Posterior vena cava (tissue), 2 donors: ENCODE measurements around the gene C19orf44. TPM values are rescaled to one million over a fixed set of nuclear protein-coding genes. Genes with fewer than 3 reads are reported as not detected.
"Not testable (repeated sequence)": the region's sequence is repeated elsewhere in the genome, so short reads cannot be mapped to it uniquely, and the experiment has no call there.

Experiments used
- DNase-seq: peaks from one replicate; pipeline ENCODE4 v3.0.0-alpha.2; 2020; ENCODE audit warnings: low spot score
- intact Hi-C, 2 donors: fragments of 100-400 bp; cut with DNase I; formaldehyde crosslinking; loops; one replicate each; pipeline versions ENCODE4 v1.14.1 to v1.14.2; 2022 to 2023
- long read RNA-seq, 2 donors: library from polyadenylated mRNA; unstranded; transcript quantifications; one replicate each; pipeline ENCODE4 v2.0.0, GENCODE V29; 2020 to 2021
- total RNA-seq, 2 donors: library from RNA; stranded (reverse); fragmentation: NEBNext Ultra II Directional; extraction: Animal tissue kit (Norgen Biotek cat#: 25700); gene quantifications; one replicate each; pipeline ENCODE4 v1.2.1, GENCODE V29; 2021
- donor health status: DM: yes; HTN: yes; CAD: no.
- donor health status: DM: yes; HTN: yes; CAD: no.

C19orf44 gene
- total RNA-seq = 1 to 10 TPM; 4.2 to 4.6 TPM
- long read RNA-seq, donor 1, partial matches to known transcripts = 0 of 2 reads
- long read RNA-seq, donor 1, other reads (novel, unspliced or antisense) = 1 of 2 reads
- long read RNA-seq, donor 2, partial matches to known transcripts = 3 of 7 reads
- long read RNA-seq, donor 2, other reads (novel, unspliced or antisense) = 3 of 7 reads

DNA sequence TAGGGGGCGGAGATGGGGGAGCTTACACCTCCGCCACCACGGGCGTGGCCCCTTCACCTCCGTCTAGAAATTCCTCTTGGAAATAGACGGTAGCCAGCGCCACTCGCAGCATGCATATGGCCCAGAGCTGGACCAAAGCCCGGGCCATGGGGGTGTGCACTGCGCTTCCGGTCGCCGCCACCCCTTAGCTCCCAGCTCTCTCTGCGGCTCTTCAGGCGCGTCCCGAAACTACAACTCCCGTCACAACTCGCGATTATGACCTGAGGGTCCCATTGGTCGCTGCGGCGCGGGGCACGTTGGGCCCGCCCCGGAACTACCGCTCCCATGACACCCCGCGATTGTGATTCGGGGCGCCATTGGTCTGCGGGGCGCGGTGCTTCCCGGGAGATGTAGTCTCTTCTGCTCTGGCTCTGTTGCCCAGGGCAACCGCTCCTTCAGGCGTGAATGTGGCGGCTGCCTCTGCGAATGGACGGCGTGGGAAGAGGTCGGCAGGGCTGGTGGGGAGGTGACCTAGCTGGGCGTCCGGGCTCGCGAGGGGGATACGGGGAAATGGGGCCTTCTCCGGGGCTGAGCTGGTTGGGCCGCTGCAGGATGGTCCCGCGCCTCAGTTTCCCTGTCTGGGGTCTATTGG lies at the start of gene C19orf44, which contains the start of gene CALR3:
TSS of gene C19orf44 (plus strand) at position 413 of the 631 bp plus-strand sequence. CDS start 4,399 bp downstream, outside the sequence.
TSS of gene CALR3 (minus strand) at position 186 of the 631 bp plus-strand sequence. CDS start at position 148, 38 bp downstream.
- intact Hi-C loops = no loop called here
- peak; percentile 100 for DNase-seq

DNA sequence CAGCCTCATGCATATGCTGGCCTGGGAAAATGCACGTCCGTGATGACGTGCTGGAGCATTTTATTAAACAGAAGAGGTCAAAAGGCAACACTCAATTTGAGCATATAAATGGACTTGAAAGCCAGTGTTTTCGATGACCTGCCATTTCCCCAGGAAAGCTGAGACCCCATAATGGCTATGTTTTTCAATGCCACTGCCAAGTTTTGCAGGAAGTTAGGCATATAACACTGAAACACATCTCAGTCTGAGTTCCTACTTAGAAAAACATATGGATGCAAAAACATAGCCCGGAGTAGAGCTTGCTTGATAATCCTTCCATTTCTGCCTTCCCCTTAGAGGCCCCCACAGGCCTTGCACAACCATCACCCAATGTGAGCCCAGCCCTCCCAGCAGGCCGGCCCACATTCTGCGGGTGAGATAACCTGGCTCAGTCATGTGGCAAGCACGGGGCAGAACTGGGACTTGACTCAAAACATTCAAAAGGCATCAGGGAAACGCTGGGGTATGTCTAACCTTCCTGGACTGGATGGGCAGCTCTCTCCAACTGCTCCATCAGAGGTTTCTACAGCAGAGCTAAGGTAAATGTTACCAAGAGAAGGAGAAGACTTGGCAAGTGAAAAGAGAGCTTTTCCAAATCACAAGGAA lies 49.3 kb upstream of the C19orf44 start:
- peak; percentile 92 for DNase-seq
- intact Hi-C loops = loop anchor here in 1 of 2 donors (10.0 kb wide), 1 partner anchor 812 kb away; no protein-coding TSS in a partner anchor

GRCh38 chr19:16448872-16449271 lies 47.3 kb upstream of the C19orf44 start:
- intact Hi-C loops = loop anchor here in 1 of 2 donors (10.0 kb wide), 1 partner anchor 814 kb away; no protein-coding TSS in a partner anchor
- DNase-seq = not testable (repeated sequence)

GRCh38 chr19:16449330-16449961 lies 46.7 kb upstream of the C19orf44 start:
- DNase-seq = no peak
- intact Hi-C loops = loop anchor here in 1 of 2 donors (10.0 kb wide), 1 partner anchor 815 kb away; no protein-coding TSS in a partner anchor

- intact Hi-C loops = no loop called here
- DNase-seq = no peak
Observed at GRCh38 chr19:16452325-16452724, 43.9 kb upstream of the C19orf44 start.

DNA sequence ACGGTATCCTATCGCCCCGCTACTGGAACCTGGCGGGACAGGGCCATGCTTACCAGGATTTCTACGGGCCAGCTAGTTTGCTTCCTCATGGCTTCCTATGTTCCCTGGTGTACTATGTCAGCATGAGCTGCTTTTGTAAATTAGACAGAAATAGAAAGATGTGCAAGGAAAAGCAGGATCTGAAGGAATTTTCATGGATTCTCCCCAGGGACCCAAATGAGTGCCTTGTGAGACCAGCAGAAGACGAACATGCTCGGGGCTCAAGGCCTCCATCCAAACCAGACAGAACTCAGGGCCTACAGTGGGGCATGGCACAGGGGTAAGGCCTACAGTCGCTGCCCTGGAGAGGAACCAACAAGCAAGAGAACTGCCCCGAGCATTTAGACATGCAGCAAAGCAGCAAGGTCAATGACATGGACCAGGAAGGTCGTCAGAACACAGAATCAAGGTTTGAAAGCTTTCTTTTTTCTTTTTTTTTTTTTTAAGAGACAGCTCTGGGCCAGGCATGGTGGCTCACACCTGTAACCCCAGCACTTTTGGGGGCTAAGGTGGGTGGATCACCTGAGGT lies 41.8 kb upstream of the C19orf44 start:
- no peak for DNase-seq
- intact Hi-C loops = no loop called here

GRCh38 chr19:16455489-16455888 lies 40.7 kb upstream of the C19orf44 start:
- intact Hi-C loops = no loop called here
- no peak for DNase-seq

DNA sequence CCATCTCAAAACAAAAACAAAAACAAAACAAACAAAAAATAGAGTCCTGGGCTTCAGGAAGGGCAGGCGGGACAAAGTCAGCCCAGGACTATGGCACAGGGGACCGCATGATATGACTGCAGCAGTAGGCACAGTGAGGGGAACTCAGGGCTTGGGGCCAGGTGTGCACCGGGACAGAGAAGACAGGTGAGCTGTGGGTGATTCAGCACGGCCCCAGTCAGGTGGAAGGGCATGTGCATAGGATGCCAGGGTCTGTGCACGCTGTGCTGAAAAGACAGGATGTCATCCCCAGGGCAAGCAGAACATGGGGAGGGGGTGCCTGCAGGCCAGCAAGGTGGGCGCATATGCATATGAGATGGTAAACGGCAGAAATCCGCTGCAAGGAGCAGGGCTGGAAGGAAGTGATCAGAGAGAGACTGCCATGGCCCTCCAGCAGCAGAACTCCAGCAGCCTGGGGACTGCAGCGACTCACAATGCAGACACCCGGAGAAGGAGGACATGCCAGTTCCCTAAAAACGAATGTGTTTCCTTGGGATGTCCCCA lies 39.5 kb upstream of the C19orf44 start:
- no peak for DNase-seq
- intact Hi-C loops = no loop called here

DNA sequence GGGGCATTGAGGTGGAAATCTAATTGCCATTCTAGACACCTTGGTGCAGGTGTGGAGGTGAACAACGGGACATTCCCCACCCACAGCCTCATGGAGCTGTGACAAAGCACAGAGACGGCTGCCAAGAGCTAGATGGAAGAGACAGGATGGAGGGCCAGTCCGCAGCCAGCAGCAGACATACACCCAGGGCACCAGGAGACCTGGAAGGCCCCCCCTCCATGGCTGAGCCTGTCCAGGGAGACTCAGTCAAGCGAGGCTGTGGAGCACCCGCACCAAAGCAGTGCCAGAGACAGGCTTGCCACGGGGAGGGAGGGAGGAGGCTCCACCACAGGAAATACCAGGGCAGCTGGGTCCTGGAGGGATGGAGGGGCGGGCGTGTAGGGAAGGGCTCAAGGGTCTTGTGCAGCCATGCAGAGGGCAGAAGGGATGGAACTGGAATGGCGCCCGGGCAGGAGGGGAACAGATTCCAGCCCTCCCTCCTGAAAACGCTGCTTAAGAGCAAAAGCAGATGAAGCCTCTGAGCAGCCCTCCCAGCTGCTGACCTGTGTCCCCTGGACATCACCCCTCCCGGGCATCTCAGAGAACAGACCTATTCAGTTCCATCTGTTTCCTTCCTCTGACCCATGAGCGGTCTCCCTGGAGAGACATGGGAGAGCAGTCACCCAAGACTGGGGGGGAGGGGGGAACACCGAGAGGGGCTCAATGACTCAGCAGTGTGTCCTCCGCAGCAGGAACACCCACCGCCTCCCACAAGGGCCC lies 38.8 kb upstream of the C19orf44 start:
- peak; percentile 82 for DNase-seq
- intact Hi-C loops = no loop called here

DNA sequence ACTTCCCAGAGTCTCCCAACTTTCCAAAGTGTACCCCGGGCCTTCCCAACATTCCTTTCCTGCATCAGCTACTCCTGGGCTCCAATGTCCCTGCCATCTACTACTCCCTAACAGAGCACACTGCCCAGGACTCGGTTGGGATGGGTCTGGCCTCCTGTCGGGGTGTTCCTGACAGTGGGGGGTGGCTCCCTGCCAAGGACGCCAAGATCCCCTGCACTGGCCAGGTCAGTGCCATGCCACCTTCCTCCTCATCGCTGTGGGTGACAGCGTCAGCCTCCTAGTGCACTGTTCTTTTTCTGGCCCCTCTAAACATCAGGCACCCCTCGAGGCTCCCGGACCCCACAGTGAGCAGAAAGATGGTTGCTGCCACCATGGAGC lies 38.3 kb upstream of the C19orf44 start:
- DNase-seq = no peak
- intact Hi-C loops = no loop called here

DNA sequence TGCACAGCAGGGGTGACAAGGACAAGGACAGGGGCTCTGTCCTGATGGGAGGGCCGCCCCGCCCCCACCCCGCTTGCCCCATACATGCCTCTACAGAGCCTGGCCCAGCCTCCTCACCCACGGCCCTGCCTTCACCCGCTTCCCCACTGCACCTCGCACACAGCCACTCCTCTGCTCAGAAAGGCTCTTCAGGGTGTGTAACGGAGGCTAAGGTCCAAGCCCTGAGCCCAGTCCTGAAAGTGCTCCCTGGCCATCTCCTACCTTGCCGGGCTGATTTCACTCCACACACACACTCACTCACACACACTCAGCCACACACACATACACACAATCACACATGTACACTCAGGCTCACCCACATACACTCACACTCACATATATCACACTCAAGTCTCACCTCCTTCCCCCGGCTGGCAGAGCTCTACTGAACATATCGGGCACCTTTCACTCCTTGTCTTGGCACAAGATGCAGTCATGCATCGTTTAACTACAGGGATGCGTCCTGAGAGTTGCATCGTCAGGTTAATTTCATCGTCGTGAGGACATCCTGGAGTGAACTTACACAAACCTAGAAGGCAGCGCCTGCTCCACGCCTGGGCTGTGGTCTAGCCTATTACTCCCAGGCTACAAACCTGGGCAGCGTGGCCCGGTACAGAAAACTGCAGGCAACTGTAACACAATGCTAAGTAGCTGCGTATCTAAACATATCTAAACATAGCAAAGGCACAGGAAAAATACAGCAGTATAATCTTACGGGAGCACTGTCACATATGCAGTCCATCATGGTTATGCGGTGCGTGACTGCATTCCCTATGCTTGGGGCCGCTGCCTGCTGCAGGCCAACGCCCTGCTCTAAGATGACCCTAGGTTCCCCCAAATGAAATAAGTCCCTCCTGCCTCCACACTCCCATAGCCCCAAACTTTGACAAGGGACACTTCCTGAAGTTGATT lies 37.5 kb upstream of the C19orf44 start:
- intact Hi-C loops = no loop called here
- DNase-seq = no peak

DNA sequence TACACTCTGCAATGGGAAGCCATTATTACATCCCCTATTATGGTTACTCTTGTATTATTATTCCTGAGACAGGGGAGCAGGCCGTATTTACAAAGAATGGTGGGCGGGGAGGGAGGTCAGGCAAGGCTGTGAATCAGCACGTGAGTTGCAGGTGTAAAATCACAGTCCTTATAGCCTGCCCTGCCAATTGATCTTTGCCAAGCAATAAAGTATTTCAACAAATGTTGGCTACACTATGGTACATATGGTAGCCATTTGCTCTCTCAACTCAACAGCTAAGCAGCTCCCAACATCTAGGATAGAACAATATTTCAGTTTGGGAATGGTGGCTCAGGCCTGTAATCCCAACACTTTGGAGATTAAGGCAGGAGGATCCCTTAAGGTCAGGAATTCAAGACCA lies 36.5 kb upstream of the C19orf44 start:
- DNase-seq = no peak
- intact Hi-C loops = no loop called here

GRCh38 chr19:16460454-16460853 lies 35.7 kb upstream of the C19orf44 start:
- intact Hi-C loops = no loop called here

DNA sequence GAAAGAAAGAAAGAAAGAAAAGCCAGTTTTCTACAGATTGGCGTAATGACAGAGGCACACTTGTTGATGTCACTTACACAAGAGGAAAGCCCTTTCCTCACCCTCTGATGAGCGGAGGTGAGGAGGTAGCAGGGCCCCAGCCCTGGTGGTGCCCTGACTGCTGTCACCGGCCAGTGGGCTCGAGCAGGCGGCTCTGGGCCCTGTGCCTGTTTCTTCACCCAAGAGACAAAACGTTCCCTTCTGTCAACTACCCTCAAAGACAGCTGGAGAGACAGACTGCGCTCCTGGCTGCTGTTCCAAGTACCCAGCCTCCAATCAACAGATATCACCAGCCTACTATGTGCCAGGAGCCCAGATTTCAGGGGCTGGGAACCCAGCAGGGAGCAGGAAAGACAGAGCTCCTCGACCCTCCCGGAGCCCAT lies 34.6 kb upstream of the C19orf44 start:
- DNase-seq = no peak
- intact Hi-C loops = no loop called here

More at GRCh38 chr19:16460454-16460853, 35.7 kb upstream of the C19orf44 start:
- DNase-seq = no peak

GRCh38 chr19:16462757-16463250 lies 33.4 kb upstream of the C19orf44 start:
- intact Hi-C loops = no loop called here
- no peak for DNase-seq

DNA sequence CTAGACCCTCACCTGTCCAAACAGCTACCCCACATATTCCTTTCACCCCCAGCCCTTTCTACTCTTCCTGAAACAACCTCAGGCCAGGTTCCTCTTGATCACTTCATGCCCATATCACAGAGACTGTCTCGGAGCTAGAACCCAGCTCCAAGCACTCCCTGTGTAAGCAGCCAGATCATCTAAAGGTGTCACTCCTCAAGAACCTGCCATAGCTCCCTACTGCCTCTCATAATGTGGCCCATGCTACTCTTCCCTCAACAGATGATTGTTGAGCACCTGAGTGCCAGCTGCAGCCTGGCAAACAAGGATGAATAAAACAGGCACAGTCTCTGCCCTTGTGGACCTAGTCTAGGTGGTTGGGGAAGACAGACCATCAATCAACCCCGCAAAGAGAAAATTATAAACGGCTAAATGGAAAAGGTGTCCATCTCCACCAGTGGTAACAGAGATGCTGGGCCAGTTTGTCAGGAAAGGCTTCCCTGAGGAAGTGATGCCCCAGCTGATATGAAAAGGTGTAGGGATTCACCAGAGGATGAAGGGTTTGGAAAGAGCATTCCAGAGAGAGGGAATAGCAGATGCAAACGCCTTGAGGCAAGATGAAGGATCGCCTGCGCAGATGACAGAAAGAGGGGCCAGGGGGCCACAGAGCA lies 32.7 kb upstream of the C19orf44 start:
- DNase-seq = no peak
- intact Hi-C loops = no loop called here
